Activated naive CD4-positive, alpha-beta T cell treated with anti-CD3 and anti-CD28 coated beads, Interleukin-2, amount 10 ng/mL, durations not matched to agents 7 days and 5 days (primary cell): ENCODE data around the gene LZTR1.
"Not testable (repeated sequence)": the region's sequence is repeated elsewhere in the genome, so short reads cannot be mapped to it uniquely, and the experiment has no call there.

ENCODE experiments used
- CTCF ChIA-PET: fragments of 350-600 bp; sonication (Branson Sonifier 250); formaldehyde crosslinking; loops from one replicate; lab custom pipeline; 2021; ENCODE audit warnings: antibody characterized with exemption; lab: Charles Lee
- DNase-seq: peaks from one replicate; pipeline ENCODE4 v3.0.0-alpha.2; 2020
- H3K27ac Mint-ChIP-seq: one replicate; pipeline ENCODE4 v1.8.0; 2021; ENCODE audit warnings: mild to moderate bottlenecking, moderate library complexity, mixed read lengths
- H3K27me3 Mint-ChIP-seq: one replicate; pipeline ENCODE4 v1.8.0; 2021; ENCODE audit warnings: mild to moderate bottlenecking, mixed read lengths
- H3K36me3 Mint-ChIP-seq: one replicate; pipeline ENCODE4 v1.8.0; 2021; ENCODE audit warnings: mixed read lengths
- H3K4me1 Mint-ChIP-seq: one replicate; pipeline ENCODE4 v1.8.0; 2021; ENCODE audit warnings: mixed read lengths
- H3K4me3 Mint-ChIP-seq: one replicate; pipeline ENCODE4 v1.8.0; 2021; ENCODE audit warnings: mild to moderate bottlenecking, moderate library complexity, mixed read lengths
- H3K9me3 Mint-ChIP-seq: one replicate; pipeline ENCODE4 v1.8.0; 2021; ENCODE audit warnings: mixed read lengths

LZTR1 gene

DNA sequence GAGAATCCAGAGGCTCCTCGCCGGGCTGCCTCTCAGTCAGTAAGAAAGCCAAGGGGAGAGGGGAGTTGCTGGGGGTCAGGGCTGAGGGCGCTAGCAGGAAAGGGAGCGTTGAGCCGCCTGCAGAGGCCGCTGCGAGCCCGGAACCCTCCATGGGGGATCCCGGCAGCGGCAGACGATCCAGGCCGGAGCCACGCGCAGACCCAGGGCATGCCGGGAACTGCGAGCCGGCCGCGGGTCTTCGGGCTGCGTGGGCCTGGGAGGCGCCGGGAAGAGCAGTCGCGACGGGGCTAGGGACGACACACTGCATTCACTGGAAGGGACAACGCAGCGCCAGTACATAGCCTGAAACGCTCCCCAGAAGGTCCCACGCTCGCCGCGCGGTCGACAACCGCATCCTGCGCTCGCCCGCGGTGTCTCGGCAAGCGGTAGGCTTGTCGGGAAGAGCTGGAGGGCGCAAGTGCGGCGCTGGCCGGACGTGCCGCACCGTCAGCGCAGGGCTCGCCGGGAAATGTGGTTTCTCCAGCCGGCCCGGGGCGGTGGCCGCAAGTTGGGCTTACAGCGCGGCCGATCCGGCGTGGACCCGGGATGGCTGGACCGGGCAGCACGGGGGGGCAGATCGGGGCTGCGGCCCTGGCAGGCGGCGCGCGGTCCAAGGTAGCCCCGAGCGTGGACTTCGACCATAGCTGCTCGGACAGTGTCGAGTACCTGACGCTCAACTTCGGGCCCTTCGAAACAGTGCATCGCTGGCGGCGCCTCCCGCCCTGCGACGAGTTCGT is at the start of gene LZTR1:
LZTR1 (plus strand) TSS at position 511 of the 776 bp plus-strand sequence; CDS start at position 586, 75 bp downstream.
- H3K36me3 Mint-ChIP-seq: peaks cover 14% of the 10 kb centered on the region
- H3K9me3 Mint-ChIP-seq: peaks cover 12% of the 10 kb centered on the region
- H3K4me3 Mint-ChIP-seq: peak within 1 kb of the TSS; percentile 85
- H3K27me3 Mint-ChIP-seq: peaks cover 6% of the 10 kb centered on the region
- DNase-seq: peak; percentile 82
- peak within 1 kb of the TSS; percentile 89 for H3K27ac Mint-ChIP-seq
- CTCF ChIA-PET: interaction anchor here (1.0 to 1.8 kb wide), 5 partner anchors 18 to 96 kb away, joined by 3 to 8 read pairs (median 4); partner anchors contain the start of gene LRRC74B
- peaks cover 37% of the 10 kb centered on the region for H3K4me1 Mint-ChIP-seq

DNA sequence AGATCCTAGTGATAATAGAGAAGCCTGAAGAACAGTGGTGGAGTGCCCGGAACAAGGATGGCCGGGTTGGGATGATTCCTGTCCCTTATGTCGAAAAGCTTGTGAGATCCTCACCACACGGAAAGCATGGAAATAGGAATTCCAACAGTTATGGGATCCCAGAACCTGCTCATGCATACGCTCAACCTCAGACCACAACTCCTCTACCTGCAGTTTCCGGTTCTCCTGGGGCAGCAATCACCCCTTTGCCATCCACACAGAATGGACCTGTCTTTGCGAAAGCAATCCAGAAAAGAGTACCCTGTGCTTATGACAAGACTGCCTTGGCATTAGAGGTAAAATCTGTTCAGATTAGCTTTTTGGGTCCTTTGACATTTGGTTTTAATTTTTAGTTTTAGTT is 48.2 kb upstream of the LZTR1 start:
- H3K27ac Mint-ChIP-seq: no peak overlapping the region
- CTCF ChIA-PET: no interaction called here
- H3K4me1 Mint-ChIP-seq: peaks cover 28% of the 10 kb centered on the region

GRCh38 chr22:20935049-20935448 is 47.0 kb upstream of the LZTR1 start:
- H3K27ac Mint-ChIP-seq, H3K9me3 Mint-ChIP-seq, H3K27me3 Mint-ChIP-seq, CTCF ChIA-PET, DNase-seq, H3K4me3 Mint-ChIP-seq: not testable (repeated sequence)
- H3K4me1 Mint-ChIP-seq: peaks cover 28% of the 10 kb centered on the region
- H3K36me3 Mint-ChIP-seq: peaks cover 36% of the 10 kb centered on the region

More for the DNA sequence above, 48.2 kb upstream of the LZTR1 start:
- no peaks in the 10 kb centered on the region for H3K27me3 Mint-ChIP-seq
- no peaks in the 10 kb centered on the region for H3K9me3 Mint-ChIP-seq
- H3K36me3 Mint-ChIP-seq: peaks cover 30% of the 10 kb centered on the region
- no peak overlapping the region for H3K4me3 Mint-ChIP-seq
- DNase-seq: no peak

DNA sequence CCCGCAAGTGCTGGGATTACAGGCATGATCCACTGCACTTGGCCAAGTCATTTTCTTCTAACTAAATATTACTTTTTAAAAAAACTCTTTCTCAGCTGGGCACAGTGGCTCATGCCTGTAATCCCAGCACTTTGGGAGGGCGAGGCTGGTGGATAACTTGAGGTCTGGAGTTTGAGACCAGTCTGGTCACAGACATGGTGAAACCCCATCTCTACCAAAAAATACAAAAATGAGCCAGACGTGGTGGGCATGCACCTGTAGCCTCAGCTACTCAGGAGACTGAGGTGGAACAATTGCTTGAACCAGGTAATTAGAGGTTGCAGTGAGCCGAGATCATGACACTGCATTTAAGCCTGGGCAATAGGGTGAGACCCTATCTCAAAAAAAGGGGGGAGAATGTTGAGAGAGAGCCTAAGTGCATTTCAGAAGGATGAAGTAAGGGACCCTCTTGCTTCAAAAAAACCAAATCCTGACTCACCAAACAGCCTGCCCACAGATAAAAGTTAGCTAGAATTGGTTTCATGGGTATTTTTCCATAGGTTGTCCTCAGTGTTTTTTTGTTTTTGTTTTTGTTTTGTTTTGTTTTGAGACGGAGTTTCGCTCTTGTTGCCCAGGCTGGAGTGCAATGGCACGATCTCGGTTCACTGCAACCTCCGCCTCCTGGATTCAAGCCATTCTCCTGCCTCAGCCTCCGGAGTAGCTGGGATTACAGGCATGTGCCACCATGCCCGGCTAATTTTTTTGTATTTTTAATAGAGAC is 46.1 kb upstream of the LZTR1 start:
- Mint-ChIP-seq H3K36me3 (peaks cover 41% of the 10 kb centered on the region), H3K4me1 (peaks cover 34% of the 10 kb centered on the region)
- H3K27ac Mint-ChIP-seq: not testable (repeated sequence)

DNA sequence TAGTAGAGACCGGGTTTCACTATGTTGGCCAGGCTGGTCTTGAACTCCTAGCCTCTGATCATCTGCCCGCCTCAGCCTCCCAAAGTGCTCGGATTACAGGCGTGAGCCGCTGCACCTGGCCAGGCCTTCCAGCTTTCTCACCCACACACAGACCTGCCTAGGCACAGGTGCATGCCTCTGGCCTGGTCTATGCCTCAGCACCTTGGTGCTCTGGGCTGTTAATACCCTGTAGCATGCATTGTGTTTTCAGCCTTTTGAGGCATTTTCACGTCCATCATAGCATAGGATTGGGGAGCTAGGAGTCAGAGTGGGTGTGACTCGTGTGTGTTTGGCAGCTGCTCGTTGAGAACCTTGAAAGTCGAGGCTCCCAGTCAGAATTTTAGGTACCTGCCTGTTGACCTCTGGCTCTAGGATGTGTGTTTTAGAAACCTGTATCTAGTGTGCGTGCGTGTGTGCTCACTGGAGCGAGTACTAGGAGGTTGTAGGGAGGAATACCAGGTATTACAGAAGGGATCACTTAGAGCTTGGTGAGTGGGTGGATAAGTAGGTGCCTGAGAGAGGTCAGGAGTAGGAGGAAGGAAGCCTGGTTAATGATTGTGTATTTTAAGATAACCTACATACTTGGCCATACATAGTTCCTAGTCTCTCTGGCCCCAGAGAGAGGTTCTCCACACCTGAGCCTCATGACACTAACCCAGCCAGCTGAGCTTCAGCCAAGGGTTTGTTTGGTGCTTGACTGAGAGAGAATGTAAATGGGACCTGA is 44.9 kb upstream of the LZTR1 start:
- H3K9me3 Mint-ChIP-seq: no peaks in the 10 kb centered on the region
- H3K36me3 Mint-ChIP-seq: peaks cover 47% of the 10 kb centered on the region
- peaks cover 34% of the 10 kb centered on the region for H3K4me1 Mint-ChIP-seq
- no peak overlapping the region for H3K4me3 Mint-ChIP-seq
- no peaks in the 10 kb centered on the region for H3K27me3 Mint-ChIP-seq
- H3K27ac Mint-ChIP-seq: peak overlapping the region; percentile 3
- DNase-seq: no peak
- CTCF ChIA-PET: interaction anchor here (1.1 to 1.3 kb wide), 2 partner anchors 9 to 51 kb away, joined by 3 read pairs; no protein-coding TSS in a partner anchor

More for the DNA sequence above, 46.1 kb upstream of the LZTR1 start:
- CTCF ChIA-PET, H3K4me3 Mint-ChIP-seq, H3K9me3 Mint-ChIP-seq, DNase-seq, H3K27me3 Mint-ChIP-seq: not testable (repeated sequence)

GRCh38 chr22:20937794-20938671 is 44.1 kb upstream of the LZTR1 start:
- no peaks in the 10 kb centered on the region for H3K9me3 Mint-ChIP-seq
- H3K4me3 Mint-ChIP-seq: no peak overlapping the region
- no peak for DNase-seq
- H3K36me3 Mint-ChIP-seq: peaks cover 52% of the 10 kb centered on the region
- CTCF ChIA-PET: interaction anchor here (0.6 to 1.3 kb wide), 3 partner anchors 10 to 52 kb away, joined by 3 read pairs; partner anchors contain the start of gene CRKL
- peaks cover 33% of the 10 kb centered on the region for H3K4me1 Mint-ChIP-seq
- H3K27me3 Mint-ChIP-seq: no peaks in the 10 kb centered on the region
- no peak overlapping the region for H3K27ac Mint-ChIP-seq

DNA sequence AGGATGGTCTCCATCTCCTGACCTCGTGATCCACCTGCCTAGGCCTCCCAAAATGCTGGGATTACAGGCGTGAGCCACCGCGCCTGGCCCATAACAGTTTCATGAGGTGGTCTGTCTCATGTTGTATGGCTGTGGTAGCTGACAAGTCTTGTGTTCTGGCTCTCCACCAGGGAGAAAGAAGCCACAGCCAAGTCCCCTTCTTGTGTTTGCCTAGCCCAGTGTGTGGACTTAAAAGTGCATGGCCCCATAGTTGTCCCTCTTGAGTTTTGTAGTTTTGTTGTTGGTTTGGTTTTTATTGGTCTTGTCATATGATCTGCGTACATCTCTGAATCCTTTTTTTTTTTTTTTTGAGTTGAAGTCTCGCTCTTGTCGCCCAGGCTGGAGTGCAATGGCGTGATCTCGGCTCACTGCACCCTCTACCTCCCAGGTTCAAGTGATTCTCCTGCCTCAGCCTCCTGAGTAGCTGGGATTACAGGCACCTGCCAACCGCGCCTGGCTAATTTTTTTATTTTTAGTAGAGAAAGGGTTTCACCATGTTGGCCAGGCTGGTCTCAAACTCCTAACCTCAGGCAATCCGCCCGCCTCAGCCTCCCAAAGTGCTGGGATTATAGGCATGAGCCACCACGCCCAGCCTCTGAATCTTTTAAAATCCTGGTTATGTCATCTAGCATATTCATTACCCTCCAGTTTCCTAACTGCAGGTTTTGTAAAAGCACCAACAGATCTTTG is 42.5 kb upstream of the LZTR1 start:
- Mint-ChIP-seq H3K4me1 (peaks cover 35% of the 10 kb centered on the region), H3K36me3 (peaks cover 48% of the 10 kb centered on the region), H3K27ac (peak overlapping the region; percentile 13)
- not testable (repeated sequence) for H3K9me3 Mint-ChIP-seq, H3K27me3 Mint-ChIP-seq, H3K4me3 Mint-ChIP-seq, DNase-seq
- CTCF ChIA-PET: interaction anchor here (0.6 to 1.3 kb wide), 2 partner anchors 21 to 878 kb away, joined by 3 to 5 read pairs; no protein-coding TSS in a partner anchor

DNA sequence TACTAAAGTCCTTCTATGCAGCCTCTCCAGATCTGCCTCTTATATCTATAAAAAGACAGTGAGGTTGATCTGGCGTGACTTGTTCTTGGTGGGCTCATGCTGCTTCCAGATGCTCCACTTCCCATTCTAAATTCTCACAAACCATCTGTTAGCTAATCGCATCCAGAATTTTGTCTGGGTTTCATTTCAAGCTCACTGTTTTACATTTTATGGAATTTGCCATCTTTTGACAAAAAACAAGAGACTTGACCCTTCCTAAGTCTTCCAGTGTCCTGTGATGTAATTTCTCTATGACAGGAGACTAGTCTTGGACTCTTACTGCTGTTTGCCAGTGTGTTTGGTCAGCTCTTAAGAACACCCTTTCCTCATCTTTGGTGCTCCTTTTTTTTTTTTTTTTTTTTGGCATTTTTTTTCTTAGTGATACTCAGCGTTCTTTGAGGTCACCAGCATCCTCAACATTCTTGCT is 41.9 kb upstream of the LZTR1 start:
- H3K4me1 Mint-ChIP-seq: peaks cover 35% of the 10 kb centered on the region
- H3K36me3 Mint-ChIP-seq: peaks cover 46% of the 10 kb centered on the region
- no peak overlapping the region for H3K27ac Mint-ChIP-seq
- CTCF ChIA-PET: interaction anchor here (1.3 kb wide), 1 partner anchor 20 kb away, joined by 5 read pairs; no protein-coding TSS in a partner anchor
- no peaks in the 10 kb centered on the region for H3K27me3 Mint-ChIP-seq
- no peaks in the 10 kb centered on the region for H3K9me3 Mint-ChIP-seq
- no peak overlapping the region for H3K4me3 Mint-ChIP-seq
- DNase-seq: no peak

GRCh38 chr22:20940904-20941385 is 41.2 kb upstream of the LZTR1 start:
- Mint-ChIP-seq H3K9me3 (no peaks in the 10 kb centered on the region), H3K27me3 (no peaks in the 10 kb centered on the region), H3K36me3 (peaks cover 42% of the 10 kb centered on the region), H3K4me3 (no peak overlapping the region), H3K27ac (no peak overlapping the region), H3K4me1 (peaks cover 37% of the 10 kb centered on the region)
- CTCF ChIA-PET: no interaction called here
- DNase-seq: no peak

GRCh38 chr22:20942203-20942902 is 39.7 kb upstream of the LZTR1 start:
- CTCF ChIA-PET, H3K9me3 Mint-ChIP-seq, DNase-seq, H3K4me3 Mint-ChIP-seq, H3K27ac Mint-ChIP-seq, H3K27me3 Mint-ChIP-seq: not testable (repeated sequence)
- Mint-ChIP-seq H3K4me1 (peaks cover 36% of the 10 kb centered on the region), H3K36me3 (peaks cover 40% of the 10 kb centered on the region)

GRCh38 chr22:20943104-20943933 is 38.8 kb upstream of the LZTR1 start:
- CTCF ChIA-PET: no interaction called here
- Mint-ChIP-seq H3K27me3 (no peaks in the 10 kb centered on the region), H3K27ac (no peak overlapping the region), H3K9me3 (no peaks in the 10 kb centered on the region), H3K4me1 (peaks cover 35% of the 10 kb centered on the region), H3K36me3 (peaks cover 42% of the 10 kb centered on the region), H3K4me3 (no peak overlapping the region)
- no peak for DNase-seq
